Keratinocyte (primary cell): ENCODE data around the gene SLK. TPM values are rescaled to one million over a fixed set of nuclear protein-coding genes. Genes with fewer than 3 reads are reported as not detected.
A peak's percentile ranks its signal among the peaks of the same experiment; 100 is the strongest.

Source experiments
- DNase-seq: peaks from one replicate; pipeline ENCODE4 v3.0.0-alpha.2; 2011; ENCODE audit warnings: low read depth, missing footprints, low spot score
- FAIRE-seq: peaks from 2 replicates; lab custom pipeline; 2011; peaks lifted over from hg19 to GRCh38; lab: Jason Lieb, UNC
- H2AFZ ChIP-seq: 2 replicates; pipeline ENCODE4 v1.6.0; 2012; ENCODE audit warnings: low read length, control low read depth, inconsistent platforms; ENCODE audit not compliant: control insufficient read depth
- H3K27ac ChIP-seq: 2 replicates; pipeline ENCODE4 v1.5.1; 2011; ENCODE audit warnings: low read length; ENCODE audit not compliant: control insufficient read depth, insufficient read depth
- H3K27me3 ChIP-seq: 3 replicates; pipeline ENCODE4 v1.6.0; 2011; ENCODE audit warnings: low read length; ENCODE audit not compliant: control insufficient read depth, insufficient read depth; ENCODE audit errors: extremely low read depth
- H3K36me3 ChIP-seq, 2 experiments: 2 replicates in 1 of 2; 3 replicates in 1 of 2; pipeline ENCODE4 v1.5.1; 2011; ENCODE audit warnings: low read length in 2 of 2, mild to moderate bottlenecking in 1 of 2; ENCODE audit not compliant: control insufficient read depth in 2 of 2, insufficient read depth in 2 of 2; ENCODE audit errors: extremely low read depth in 1 of 2
- H3K4me1 ChIP-seq: 3 replicates; pipeline ENCODE4 v1.5.1; 2011; ENCODE audit warnings: low read length; ENCODE audit not compliant: control insufficient read depth, insufficient read depth; ENCODE audit errors: extremely low read depth
- H3K4me2 ChIP-seq: 3 replicates; pipeline ENCODE4 v1.6.0; 2011; ENCODE audit warnings: low read depth, low read length; ENCODE audit not compliant: control insufficient read depth, insufficient read depth; ENCODE audit errors: extremely low read depth
- H3K4me3 ChIP-seq, 3 experiments: fragments of 200-600 bp in 1 of 3; sonication (generic) in 1 of 3; 2 replicates in 2 of 3; 3 replicates in 1 of 3; pipeline ENCODE4 v1.5.1; 2011 to 2016; ENCODE audit warnings: low read length in 3 of 3, mild to moderate bottlenecking in 3 of 3, control low read depth in 2 of 3, inconsistent platforms in 1 of 3, low read depth in 1 of 3, mixed read lengths in 1 of 3, mixed run types in 1 of 3, moderate library complexity in 1 of 3; ENCODE audit not compliant: control insufficient read depth in 2 of 3, insufficient read depth in 2 of 3; ENCODE audit errors: extremely low read depth in 1 of 3
- H3K79me2 ChIP-seq: 2 replicates; pipeline ENCODE4 v1.6.0; 2012; ENCODE audit warnings: low read length; ENCODE audit not compliant: control insufficient read depth, insufficient read depth
- H3K9ac ChIP-seq: 3 replicates; pipeline ENCODE4 v1.6.0; 2011; ENCODE audit warnings: low read length; ENCODE audit not compliant: control insufficient read depth, insufficient read depth; ENCODE audit errors: extremely low read depth
- H3K9me1 ChIP-seq: 3 replicates; pipeline ENCODE4 v1.6.0; 2011; ENCODE audit warnings: low read length; ENCODE audit not compliant: control insufficient read depth, insufficient read depth; ENCODE audit errors: extremely low read depth
- H3K9me3 ChIP-seq: 2 replicates; pipeline ENCODE4 v1.5.1; 2012; ENCODE audit warnings: low read depth, low read length; ENCODE audit not compliant: control insufficient read depth
- H4K20me1 ChIP-seq: 3 replicates; pipeline ENCODE4 v1.6.0; 2011; ENCODE audit warnings: low read length; ENCODE audit not compliant: control insufficient read depth, insufficient read depth; ENCODE audit errors: extremely low read depth
- CTCF ChIP-seq, 3 experiments: IDR thresholded peaks in 1 of 3; conservative IDR thresholded peaks in 1 of 3; optimal IDR thresholded peaks in 1 of 3; 2 replicates in 2 of 3; 3 replicates in 1 of 3; pipeline versions ENCODE3 to v1.5.1; 2011; ENCODE audit warnings: low read length in 3 of 3, mild to moderate bottlenecking in 3 of 3, moderate library complexity in 2 of 3, control low read depth in 1 of 3, inconsistent platforms in 1 of 3; ENCODE audit not compliant: insufficient read depth in 2 of 3; ENCODE audit errors: extremely low read depth in 1 of 3
- EZH2 ChIP-seq: IDR thresholded peaks from one replicate; pipeline ENCODE4 v1.6.1; 2012; ENCODE audit warnings: inconsistent platforms, mild to moderate bottlenecking, low read length, moderate library complexity
- dilution Hi-C: fragments of 300-500 bp; cut with MboI; formaldehyde crosslinking; loops from one replicate; pipeline ENCODE4 v1.7.0; 2020; ENCODE audit warnings: low sequenced_read_pairs; ENCODE audit not compliant: extremely low pct_ligation_motif_present
- polyA plus RNA-seq, 5 experiments: library from polyadenylated mRNA; depleted of rRNA in 3 of 5; stranded (reverse) in 3 of 5; stranded (forward) in 1 of 5; unstranded in 1 of 5; fragments of >200 nt; gene quantifications; 1 replicate in 1 of 5; 2 replicates in 3 of 5; 3 replicates in 1 of 5; pipeline versions ENCODE4 v1.2.1 to v1.2.3, GENCODE V29; 2011 to 2012; ENCODE audit warnings: missing spikeins in 2 of 5, low read depth in 1 of 5, low replicate concordance in 1 of 5

SLK gene
- polyA plus RNA-seq, 1 donor (not counting 4 experiments of a cell fraction or from before 2014, with no cell fraction given): 36.7 TPM

- DNase-seq (no peak), FAIRE-seq (peak; percentile 53)
- H3K9me1 ChIP-seq: no peaks in the 10 kb centered on the region
- no peak overlapping the region for H2AFZ ChIP-seq
- H4K20me1 ChIP-seq: peaks cover 12% of the 10 kb centered on the region
- H3K27ac ChIP-seq: no peak overlapping the region
- H3K4me2 ChIP-seq: no peak overlapping the region
- no peaks in the 10 kb centered on the region for H3K27me3 ChIP-seq
- H3K36me3 ChIP-seq: peaks cover 54 to 87% of the 10 kb centered on the region in 2 experiments
- H3K9ac ChIP-seq: no peak overlapping the region
- H3K4me1 ChIP-seq: peaks cover 14% of the 10 kb centered on the region
- dilution Hi-C loops: no loop called here
- TF ChIP-seq EZH2 (no peak), CTCF (optimal IDR thresholded peaks at IDR 0.05 in 1 of 3, IDR thresholded peaks at IDR 0.05 in 1 of 3, conservative IDR thresholded peaks at IDR 0.05 in 1 of 3; ENCODE audit: extremely low read depth in 1 of 3, insufficient read depth in 2 of 3, low read length in 3 of 3) (no peak)
- peaks cover 77% of the 10 kb centered on the region for H3K79me2 ChIP-seq
- no peaks in the 10 kb centered on the region for H3K9me3 ChIP-seq
- no peak overlapping the region for H3K4me3 ChIP-seq
Measured at GRCh38 chr10:104076743-104077160, 109.8 kb downstream of the SLK start.

GRCh38 chr10:104077247-104077646, 110.3 kb downstream of the SLK start:
- Histone ChIP-seq H3K4me2 (no peak overlapping the region), H3K9me1 (no peaks in the 10 kb centered on the region), H3K79me2 (peaks cover 80% of the 10 kb centered on the region), H3K9me3 (no peaks in the 10 kb centered on the region), H3K36me3 (peaks cover 49 to 87% of the 10 kb centered on the region in 2 experiments), H3K27me3 (no peaks in the 10 kb centered on the region), H3K27ac (no peak overlapping the region), H2AFZ (no peak overlapping the region), H4K20me1 (peaks cover 17% of the 10 kb centered on the region), H3K9ac (no peak overlapping the region), H3K4me1 (peaks cover 19% of the 10 kb centered on the region), H3K4me3 (no peak overlapping the region)
- TF ChIP-seq CTCF (optimal IDR thresholded peaks at IDR 0.05 in 1 of 3, IDR thresholded peaks at IDR 0.05 in 1 of 3, conservative IDR thresholded peaks at IDR 0.05 in 1 of 3; ENCODE audit: extremely low read depth in 1 of 3, insufficient read depth in 2 of 3, low read length in 3 of 3): no peak
- TF ChIP-seq EZH2: no peak
- FAIRE-seq (no peak), DNase-seq (no peak)
- dilution Hi-C loops: no loop called here
